ENCODE results near the gene CCDC50.

The CCDC50 gene

DNA sequence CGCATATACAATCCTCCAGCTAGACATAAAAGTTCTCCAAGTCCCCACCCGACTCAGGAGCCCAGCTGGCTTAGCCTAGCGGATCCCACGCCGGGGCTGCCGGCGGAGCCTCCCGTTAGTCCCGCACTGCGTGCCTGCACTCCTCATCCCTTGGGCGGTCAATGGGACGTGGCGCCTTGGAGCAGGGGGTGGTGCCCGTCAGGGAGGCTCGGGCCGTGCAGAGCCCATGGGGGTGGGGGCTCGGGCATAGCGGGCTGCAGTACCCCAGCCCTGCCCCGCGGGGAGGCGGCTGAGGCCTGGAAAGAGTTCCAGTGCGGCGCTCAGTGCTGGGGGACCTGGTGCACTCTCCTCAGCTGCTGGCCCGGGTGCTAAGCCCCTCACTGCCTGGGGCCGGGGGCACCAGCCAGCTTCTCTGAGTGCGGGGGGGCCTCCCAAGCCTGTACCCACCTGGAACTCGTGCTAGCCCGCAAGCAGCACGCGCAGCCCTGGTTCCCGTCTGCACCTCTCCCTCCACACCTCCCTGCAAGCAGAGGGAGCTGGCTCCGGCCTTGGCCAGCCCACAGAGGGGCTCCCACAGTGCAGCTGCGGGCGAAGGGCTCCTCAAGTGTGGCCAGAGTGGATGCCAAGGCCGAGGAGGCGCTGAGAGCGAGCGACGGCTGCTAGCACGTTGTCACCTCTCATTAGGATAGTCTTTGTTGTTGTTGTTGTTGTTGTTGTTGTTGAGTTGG is 12.2 kb upstream of the CCDC50 start:
- DNase-seq (ENCODE audit: extremely low read depth in 1 of 2, low read depth in 1 of 2), result no peak

DNA sequence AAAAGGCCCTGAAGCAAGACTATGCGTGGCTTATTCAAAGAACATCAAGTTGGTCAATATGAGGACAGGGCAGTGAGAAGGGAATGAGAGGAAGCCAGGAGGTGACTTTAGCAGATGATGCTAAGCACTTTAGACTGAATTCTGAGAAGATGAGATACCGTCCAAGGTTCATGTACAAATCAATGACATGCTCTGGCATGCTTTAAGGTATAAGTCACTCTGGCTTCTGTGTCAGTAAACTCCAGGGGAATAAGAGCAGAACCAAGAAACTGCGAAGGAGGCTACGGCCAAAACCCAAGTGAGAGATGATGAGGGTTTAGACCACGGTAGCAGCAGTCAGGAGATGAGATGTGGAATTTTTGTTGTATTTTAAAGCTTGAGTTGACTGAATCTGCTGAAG is 8.9 kb upstream of the CCDC50 start:
- DNase-seq (ENCODE audit: extremely low read depth in 1 of 2, low read depth in 1 of 2), result no peak

DNA sequence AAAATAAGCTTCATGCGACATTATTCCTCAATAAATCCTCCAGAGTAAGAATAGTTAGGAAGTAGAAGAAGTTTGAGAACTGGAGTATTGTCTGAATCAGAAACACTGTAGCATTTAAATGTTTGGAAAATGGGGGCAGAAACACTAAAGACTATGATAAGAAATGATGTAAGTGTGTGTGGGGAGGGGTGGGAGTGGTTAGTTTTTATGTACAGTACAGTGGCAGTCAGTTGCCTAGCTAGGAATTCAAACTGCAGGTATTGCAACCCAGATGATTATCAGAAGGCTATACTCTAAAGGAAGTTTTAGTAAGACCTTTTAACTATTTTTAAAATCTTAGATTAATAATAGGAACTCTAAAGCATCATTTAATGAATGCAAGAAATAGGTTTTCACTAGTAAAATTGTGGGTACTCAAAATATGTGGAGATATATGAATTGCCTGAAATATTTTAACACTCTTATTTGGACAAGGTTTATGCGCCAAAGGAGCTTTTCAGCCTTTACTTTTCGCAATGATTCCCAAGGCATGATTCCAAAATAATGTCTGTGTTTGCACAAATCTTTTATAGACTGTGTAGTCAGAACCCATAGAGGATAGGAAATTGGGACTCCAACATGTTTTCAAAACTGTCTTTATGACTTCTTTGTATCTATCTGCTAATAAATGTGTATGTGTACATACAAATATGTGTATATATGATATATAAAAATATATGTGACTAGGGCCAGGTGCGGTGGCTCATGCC is 8.0 kb upstream of the CCDC50 start:
- DNase-seq (ENCODE audit: extremely low read depth in 1 of 2, low read depth in 1 of 2), result no peak

DNA sequence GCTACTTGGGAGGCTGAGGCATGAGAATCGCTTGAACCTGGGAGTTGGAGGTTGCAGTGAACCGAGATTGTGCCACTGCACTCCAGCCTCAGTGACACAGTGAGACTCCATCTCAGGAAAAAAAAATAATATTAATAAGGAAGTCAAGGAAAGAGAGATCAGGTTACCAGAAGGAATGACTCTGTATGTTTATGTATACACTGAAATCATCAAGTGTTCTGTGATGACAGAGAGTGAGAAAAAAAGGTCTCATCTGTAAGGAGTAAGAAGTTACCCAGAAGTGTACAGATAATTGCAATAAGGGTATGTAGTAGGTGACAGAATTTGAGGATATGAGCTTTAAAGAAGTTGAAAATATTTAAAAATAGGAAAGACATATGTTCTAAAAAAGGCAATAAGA is 4.3 kb upstream of the CCDC50 start:
- no peak for DNase-seq (ENCODE audit: extremely low read depth in 1 of 2, low read depth in 1 of 2)

DNA sequence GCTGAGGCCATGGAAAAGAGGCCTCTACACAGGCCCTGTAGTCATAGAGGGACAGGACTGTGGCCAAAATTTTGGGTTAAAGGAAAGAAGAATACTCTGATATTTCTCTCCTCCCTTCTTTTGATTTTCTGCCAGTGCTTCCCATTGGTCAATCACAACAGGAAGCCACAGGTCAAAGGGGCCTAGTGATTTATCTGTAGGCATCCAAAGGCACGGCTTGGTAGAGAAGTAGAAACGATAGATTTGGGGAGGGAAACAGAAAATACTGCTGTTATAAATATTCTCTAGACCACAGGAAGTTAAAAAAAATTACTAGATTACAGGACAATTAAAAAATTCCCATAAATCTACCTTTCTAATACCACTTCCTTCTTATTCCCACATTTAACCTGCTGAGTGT is 1.7 kb upstream of the CCDC50 start:
- DNase-seq (ENCODE audit: extremely low read depth in 1 of 2, low read depth in 1 of 2), result no peak

DNA sequence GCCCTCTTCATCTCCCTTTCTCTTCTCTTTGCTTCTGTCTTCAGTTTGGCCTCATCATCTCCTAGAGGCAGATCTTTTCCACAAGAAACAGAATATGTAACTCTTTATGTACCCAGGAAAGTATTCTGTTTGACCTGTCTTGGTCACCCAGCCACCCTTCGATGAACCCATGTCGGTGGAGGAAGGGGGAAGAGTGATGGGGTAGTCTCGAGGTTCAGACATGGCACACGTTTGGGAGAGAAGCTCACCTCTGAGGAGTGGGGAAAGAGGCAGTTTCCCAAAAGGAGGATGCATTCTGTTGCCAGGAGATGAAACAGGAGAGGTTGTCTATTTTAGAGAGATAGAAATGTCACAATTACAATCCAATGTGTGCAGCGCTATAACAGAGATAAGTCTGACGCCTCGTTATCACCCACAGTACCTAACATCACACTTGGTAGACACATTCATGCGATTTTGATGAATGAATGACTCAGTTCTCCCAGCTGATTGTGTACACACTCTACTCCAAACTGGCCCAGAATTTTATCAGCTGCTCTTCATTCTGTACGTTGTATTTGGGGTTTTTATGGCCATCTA is 722 bp upstream of the CCDC50 start:
- DNase-seq (ENCODE audit: extremely low read depth in 1 of 2, low read depth in 1 of 2), result no peak

DNA sequence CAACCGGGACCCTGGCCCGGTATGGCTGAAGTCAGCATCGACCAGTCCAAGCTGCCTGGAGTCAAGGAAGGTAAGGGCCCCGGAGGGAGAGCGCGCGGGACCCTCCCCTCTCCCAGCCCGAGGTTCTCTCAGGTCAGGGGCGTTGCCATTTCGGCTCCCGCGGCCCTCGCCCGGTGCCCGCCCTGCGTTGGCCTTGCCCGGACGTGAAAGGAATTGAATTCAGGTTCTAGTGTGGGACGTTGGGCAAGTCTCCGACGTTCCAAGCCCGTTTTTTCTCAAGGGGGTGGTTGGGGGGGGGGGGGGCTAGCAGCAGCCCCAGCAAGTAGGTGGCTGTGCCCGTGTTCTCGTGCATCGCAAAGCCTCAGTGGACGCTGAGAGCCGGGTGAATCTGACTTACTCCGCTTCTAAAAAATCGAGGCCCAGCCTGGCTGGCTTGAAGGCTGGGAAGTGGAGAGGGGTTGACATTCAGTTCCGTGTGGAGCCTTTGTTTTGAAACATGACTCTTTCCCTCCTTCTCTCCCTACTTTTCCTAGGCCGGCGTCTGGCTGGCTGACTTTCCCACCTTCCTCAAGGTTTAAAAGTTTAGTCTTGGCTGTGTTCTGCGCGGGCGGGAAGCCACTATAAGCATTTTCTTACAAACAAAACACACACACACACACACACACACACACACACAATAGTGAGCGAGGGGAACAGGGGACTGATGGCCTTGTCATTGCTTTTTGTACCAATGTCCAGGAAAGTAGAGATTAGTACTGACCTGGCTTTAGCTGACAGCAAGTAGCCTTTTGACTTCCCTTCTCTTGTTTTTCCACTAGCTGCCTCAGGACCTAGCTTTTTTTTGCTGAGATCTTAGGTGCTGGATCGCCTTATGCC is 698 bp downstream of the CCDC50 start, which contains the start of gene UTS2B:
UTS2B (minus strand) TSS at position 873 of the 876 bp plus-strand sequence. CDS start 48,337 bp downstream, outside the sequence.
- DNase-seq (ENCODE audit: extremely low read depth in 1 of 2, low read depth in 1 of 2), result no peak

DNA sequence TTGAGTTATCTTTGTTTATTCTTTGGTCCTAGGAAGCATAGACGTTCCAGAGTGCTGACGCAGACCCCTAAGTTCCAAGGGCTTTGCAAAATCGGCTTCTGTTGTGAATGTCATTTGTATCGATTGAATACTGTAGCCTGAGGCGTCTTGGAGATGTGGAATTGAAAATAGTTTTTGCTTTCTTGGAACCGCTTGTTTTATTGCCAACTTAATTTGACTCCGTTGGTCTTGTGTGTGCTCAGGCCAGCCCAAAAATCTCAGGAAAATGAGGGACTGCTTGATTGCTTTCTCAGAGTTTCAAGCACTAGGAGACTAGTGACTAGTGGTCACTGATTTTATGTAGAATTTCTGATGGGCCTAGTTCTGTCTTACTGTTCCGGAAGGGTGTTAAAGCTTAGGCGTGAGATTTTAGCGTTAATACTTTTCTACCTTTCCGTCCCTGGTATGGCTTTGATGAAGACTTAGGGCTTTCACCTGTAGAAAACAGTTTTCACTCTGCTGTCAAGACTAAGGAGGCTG is 1.4 kb downstream of the CCDC50 start:
- DNase-seq (ENCODE audit: extremely low read depth in 1 of 2, low read depth in 1 of 2), result no peak

DNA sequence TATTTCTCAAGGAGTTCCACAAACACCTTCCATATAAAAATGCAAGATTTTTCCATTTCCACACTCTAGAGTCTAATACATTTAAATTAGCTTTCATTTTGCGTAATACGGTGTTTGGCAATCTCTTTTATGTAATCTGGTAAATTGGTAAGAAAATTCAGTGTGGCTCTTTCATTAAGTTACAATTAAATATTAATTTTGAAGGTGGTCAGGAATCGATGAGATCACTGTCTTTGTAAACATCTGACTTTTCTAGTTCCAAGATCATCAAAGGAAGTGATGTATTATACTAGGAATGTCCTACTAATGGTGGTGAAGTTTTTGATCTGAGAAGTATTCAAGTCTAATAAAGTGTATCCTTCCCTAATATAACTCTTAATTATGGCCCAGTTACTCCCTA is 2.2 kb downstream of the CCDC50 start:
- DNase-seq (ENCODE audit: extremely low read depth in 1 of 2, low read depth in 1 of 2), result no peak

DNA sequence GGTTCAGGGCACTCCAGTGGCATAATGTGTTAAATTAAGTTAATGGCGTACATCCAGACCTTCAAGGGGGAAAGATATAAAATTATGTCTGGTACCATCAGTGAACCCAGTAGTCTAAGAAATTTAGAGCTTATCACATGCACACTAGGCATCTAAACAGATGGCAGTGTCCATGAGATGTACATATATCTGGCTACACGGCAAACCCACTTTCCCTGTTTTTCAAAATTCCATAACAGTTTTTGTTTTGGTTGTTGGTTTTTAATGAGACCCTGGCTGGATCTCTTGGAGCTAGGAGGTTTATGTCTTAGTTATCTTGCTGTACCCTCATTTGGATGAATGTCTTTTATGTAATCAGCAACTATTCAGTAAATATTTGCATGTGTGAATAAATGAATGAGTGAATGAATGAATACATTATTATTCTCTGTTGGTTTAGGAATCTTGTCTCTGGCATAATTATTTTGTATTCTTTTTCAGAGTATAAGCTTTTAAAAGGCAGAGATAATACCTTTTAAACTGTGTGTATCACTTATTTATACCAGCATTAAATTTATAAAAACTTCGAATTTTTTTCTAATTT is 4.2 kb downstream of the CCDC50 start:
- DNase-seq (ENCODE audit: extremely low read depth in 1 of 2, low read depth in 1 of 2), result no peak

DNA sequence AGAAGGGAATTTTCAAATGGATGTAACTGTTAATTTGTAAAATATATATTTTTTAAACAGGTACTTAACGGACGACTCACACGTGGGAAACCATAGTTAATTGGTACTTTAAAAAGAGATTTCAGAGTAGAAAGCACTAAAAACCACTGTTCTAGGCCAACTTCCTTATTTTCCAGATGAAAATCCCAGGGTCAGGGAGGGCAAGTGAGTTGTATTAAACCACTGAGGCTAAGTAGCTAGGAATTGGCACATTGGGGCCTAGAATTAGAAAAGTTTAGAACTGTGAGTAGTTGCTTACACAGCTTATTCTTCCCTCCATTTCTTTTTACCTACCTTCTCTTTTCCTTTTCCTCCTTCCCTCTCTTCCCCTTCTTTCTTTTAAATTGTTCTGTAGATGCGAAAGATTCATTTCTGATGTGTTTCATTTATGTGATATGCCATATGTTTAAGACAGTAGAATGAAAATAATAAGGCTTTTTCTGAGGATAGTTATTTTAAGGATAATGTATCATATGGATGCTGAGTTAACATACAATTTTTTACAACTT is 5.2 kb downstream of the CCDC50 start:
- DNase-seq (ENCODE audit: extremely low read depth in 1 of 2, low read depth in 1 of 2), result no peak

DNA sequence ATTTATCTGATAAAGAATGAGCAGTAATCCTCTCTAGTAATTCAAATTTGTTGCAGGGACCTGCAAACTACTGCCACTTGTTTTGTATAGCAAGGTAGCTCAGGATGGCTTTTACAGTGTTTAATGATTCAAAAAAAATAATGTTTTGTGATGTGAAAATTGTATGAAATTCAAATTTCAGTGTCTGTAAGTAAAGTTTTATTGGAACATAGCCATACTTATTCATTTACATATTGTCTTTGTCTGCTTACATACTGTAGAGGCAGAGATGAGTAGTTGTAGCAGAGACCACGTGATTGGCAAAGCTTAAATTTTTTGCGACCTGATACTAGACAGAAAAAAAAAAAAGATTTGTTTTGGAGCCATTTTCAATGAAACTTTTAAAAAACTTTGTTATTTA is 7.6 kb downstream of the CCDC50 start:
- DNase-seq (ENCODE audit: extremely low read depth in 1 of 2, low read depth in 1 of 2), result no peak

DNA sequence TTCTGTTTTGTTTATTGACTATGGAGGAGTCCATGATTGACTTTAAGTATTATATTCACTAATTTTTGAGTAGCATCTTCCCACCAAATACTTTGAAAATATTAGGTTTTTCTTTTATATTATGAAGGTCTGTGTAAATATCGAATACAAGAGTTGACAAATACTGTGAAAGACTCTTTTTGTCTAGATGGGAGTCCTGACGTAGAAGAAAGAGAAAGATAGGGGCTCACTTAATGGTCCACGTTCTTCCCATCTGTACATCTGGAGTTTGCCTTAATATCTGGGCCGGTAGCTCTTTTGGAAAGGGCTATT is 8.9 kb downstream of the CCDC50 start:
- DNase-seq (ENCODE audit: extremely low read depth in 1 of 2, low read depth in 1 of 2), result no peak

DNA sequence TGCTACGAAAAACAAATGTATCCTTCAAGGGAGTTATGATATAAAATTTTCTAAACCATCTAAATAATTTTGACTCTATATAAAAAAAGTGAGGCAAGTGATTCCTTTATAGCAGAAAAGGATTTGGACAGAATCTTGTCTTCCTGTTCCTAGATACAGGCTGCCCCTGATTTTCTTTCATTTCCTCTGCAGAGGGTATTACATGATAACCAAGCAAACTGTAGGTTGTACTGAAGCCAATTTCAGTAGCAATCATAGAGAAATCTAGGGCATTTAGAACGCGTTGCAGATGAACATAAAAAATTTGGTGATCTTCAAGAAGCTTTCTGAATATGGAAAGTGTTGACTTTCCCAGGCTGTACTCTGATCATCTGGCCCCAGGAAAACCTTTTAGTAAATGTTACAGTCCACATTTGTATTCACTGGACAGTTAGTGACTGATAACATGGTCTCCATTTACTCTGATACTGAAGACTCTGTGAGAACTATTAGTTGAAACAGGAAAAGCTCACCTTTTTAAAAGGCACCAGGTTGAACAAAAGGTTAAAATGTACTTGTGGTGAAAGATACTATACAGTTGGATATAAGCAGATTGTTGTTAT is 10.2 kb downstream of the CCDC50 start:
- DNase-seq (ENCODE audit: extremely low read depth in 1 of 2, low read depth in 1 of 2), result no peak

DNA sequence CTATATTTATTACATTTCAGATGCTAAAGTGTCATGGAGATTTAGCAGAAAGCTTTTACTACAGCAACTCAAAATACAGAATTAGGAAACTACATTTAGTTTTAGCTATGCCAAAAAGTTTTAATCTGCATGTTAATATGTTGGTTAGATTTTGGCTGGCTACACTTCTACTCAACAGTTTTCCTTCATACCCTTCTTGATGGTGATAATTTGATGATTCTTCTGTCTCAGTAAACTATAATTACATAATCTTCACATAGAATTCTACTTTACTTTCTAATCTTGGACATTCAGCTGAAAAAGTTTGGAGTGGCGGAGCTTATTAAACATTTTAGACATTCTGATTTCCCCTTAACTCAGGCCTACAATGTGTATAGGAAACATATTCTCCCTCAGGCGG is 11.2 kb downstream of the CCDC50 start:
- DNase-seq (ENCODE audit: extremely low read depth in 1 of 2, low read depth in 1 of 2), result no peak

DNA sequence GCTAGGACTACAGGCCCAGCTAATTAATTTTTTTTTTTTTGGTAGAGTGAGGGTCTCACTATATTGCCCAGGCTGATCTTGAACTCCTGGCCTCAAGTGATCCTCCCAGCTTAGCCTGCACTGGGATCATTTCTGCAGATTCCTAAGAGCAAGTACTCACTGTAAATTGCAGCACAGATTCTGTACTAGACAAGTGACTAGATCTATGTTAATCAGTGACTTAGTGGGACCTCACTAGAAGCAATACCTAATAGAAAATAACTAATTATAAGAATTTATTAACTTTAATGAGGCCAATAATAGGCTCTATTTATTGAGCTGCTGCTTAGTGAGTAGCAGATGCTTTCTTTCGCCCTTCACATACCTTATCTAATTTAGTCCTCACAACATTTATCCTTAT is 11.8 kb downstream of the CCDC50 start:
- DNase-seq (ENCODE audit: extremely low read depth in 1 of 2, low read depth in 1 of 2), result no peak

DNA sequence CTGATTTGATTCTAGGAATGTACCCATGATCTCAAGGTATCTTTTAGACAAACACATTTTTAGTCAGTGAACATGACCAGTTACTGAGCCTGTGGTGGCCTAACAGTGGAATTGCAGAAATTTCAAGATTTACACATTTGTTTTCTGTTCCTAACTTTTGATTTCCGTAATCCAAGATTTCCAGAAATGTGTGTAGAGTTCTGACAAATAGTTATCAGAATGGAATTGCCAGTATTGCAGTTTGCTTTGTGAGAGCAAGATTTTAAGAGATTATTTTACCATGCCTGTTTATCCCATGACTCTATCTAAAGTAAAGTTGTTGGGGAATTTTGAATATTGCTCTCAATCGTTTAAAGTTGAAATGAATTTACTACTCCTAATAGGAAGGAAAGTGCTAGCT is 12.8 kb downstream of the CCDC50 start:
- no peak for DNase-seq (ENCODE audit: extremely low read depth in 1 of 2, low read depth in 1 of 2)

DNA sequence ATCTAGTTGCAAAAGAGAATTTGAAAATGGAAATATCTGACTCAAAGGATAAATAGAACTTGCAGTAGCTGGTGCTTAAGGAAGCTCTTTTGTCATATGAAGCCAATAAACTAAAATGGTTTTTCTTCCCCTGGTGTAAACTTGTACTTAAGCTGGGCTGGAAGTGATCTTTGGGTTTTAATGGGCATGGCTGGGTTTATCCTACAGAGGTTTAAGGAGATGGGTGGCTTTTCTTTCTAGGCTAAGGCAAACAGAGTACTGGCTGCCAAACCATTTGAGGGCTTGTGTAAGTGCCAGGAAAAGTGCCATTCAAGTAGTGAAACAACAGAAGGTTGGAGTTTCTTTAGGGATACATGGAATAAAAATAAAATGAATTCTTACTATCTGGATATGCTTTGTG is 13.2 kb downstream of the CCDC50 start:
- DNase-seq (ENCODE audit: extremely low read depth in 1 of 2, low read depth in 1 of 2), result no peak

DNA sequence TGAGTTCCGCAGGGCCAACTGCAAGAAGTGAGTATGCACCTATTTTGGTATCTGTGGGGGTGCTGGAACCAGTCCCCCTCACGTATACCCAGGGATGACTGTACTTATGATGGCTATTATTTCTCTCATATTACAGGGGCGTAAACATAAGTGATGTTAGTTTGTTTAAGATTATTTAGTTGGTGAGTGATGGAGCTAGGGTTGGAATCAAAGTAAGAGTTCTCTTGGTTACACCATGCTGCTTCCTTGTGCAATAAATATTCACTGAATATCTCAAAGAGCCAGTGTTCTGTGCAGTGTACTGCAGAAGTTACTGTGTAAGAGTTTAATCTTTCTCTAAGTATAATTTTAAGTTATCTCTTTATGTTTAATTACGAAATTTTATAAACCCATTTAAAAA is 13.9 kb downstream of the CCDC50 start:
- DNase-seq (ENCODE audit: extremely low read depth in 1 of 2, low read depth in 1 of 2), result no peak

DNA sequence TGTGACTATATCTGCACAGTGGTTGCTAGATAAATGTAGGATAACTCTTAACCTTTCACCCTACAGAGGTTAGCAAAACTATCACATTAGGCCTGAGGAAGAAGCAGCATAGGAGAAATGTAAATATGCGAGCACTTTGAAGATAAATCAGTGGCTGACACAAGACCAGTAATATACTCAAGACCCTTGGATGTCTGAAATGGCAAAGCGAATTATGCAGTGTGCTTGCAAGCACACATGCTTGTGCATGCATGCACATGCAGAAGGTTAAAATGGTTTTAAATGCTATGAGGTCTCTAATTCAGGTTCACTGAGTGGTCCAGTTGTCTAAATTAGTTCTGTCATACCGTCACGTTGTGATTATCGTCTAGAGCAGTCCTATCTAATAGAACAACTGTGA is 14.7 kb downstream of the CCDC50 start:
- no peak for DNase-seq (ENCODE audit: extremely low read depth in 1 of 2, low read depth in 1 of 2)

All from activated CD8-positive, alpha-beta memory T cell treated with anti-CD3 and anti-CD28 coated beads for 1 hour (primary cell).